ENCODE data around the gene CDK8. TPM values are rescaled to one million over a fixed set of nuclear protein-coding genes. Genes with fewer than 3 reads are reported as not detected.

Gene CDK8
- total and polyA plus RNA-seq, 9 of the 15 experiments (the other 6 are each of a cell fraction or from before 2014, with no cell fraction given): 11.3 to 33.7 (median 20.3) TPM

GRCh38 chr13:26262156-26262555 lies 8.2 kb downstream of the CDK8 start:
- H3K79me2 ChIP-seq (ENCODE audit: control insufficient read depth, insufficient read depth, low read length): peaks cover 88% of the 10 kb centered on the region
- H2AFZ ChIP-seq (ENCODE audit: low read depth, low read length): no peak overlapping the region
- 100% methylated on average over 1 of the region's 2 CpGs for WGBS (ENCODE audit: insufficient coverage, low coverage, missing lambda C conversion rate)
- no peak for DNase-seq (ENCODE audit: extremely low read depth in 1 of 4, low spot score in 3 of 4)
- TF ChIP-seq CAMTA2 (CRISPR knock-in tag; conservative IDR thresholded peaks at IDR 0.05) (no peak), SRSF9 (IDR thresholded peaks at IDR 0.05; ENCODE audit: borderline replicate concordance, low read depth, low read length) (no peak), MEF2D (tag; conservative IDR thresholded peaks at IDR 0.05; ENCODE audit: low read depth) (no peak), NFIX (CRISPR knock-in tag; IDR thresholded peaks at IDR 0.05; ENCODE audit: low read depth) (peak; percentile 96), SMAD1 (IDR thresholded peaks at IDR 0.05; ENCODE audit: low read depth, low read length, partially characterized antibody) (peak; percentile 36), MLX (CRISPR knock-in tag; conservative IDR thresholded peaks at IDR 0.05) (no peak), NFIC (IDR thresholded peaks at IDR 0.05) (peak; percentile 98), ELF2 (CRISPR knock-in tag; IDR thresholded peaks at IDR 0.05) (no peak), ADNP (tag; IDR thresholded peaks at IDR 0.05) (no peak), BACH1 (tag; IDR thresholded peaks at IDR 0.05) (no peak), CLOCK (CRISPR knock-in tag; IDR thresholded peaks at IDR 0.05; ENCODE audit: borderline replicate concordance) (no peak)
- POLR2A ChIA-PET: no interaction called here
- CTCF ChIA-PET (ENCODE audit: low intra/inter-chr PET ratio): no interaction called here
- no peaks in the 10 kb centered on the region for H3K27me3 ChIP-seq (ENCODE audit: control insufficient read depth in 2 of 2, insufficient read depth in 2 of 2, low read length in 2 of 2)
- no TSS peak for BruUV-seq (replicated peaks)
- in situ Hi-C loops (cut with MboI) (no loop called here), intact Hi-C loops (cut with micrococcal nuclease) (no loop called here)
- no peaks in the 10 kb centered on the region; the same call in 1 of the 2 replicates for H4K20me1 ChIP-seq (replicated peaks; ENCODE audit: control insufficient read depth, insufficient read depth, low read length)
- no peaks in the 10 kb centered on the region for H3K9me1 ChIP-seq (ENCODE audit: control insufficient read depth, insufficient read depth, low read length)
- no peaks in the 10 kb centered on the region for H3K9me3 ChIP-seq (replicated peaks; ENCODE audit: control insufficient read depth, insufficient read depth, low read depth, low read length)
- no peak for ATAC-seq
- H3K36me3 ChIP-seq (ENCODE audit: control insufficient read depth, insufficient read depth, low read length): no peaks in the 10 kb centered on the region
- H3K9ac ChIP-seq (ENCODE audit: insufficient read depth in 1 of 2, low read depth in 2 of 2, low read length in 2 of 2): no peak overlapping the region
- H3K4me2 ChIP-seq (ENCODE audit: insufficient read depth, low read length): no peak overlapping the region
- H3K4me3 ChIP-seq: no peak overlapping the region
- H3K27ac ChIP-seq (ENCODE audit: extremely low read depth, low read depth, low read length): no peak overlapping the region
- FAIRE-seq: no peak
- H3K4me1 ChIP-seq (replicated peaks in 1 of 2; ENCODE audit: control insufficient read depth in 2 of 2, insufficient read depth in 2 of 2, low read length in 2 of 2): no peaks in the 10 kb centered on the region; a peak in 2 of 5 replicates

All from K562 (cell line).